ENCODE results near the gene FAM98B.
"Not testable (repeated sequence)": the region's sequence is repeated elsewhere in the genome, so short reads cannot be mapped to it uniquely, and the experiment has no call there.

FAM98B gene

DNA sequence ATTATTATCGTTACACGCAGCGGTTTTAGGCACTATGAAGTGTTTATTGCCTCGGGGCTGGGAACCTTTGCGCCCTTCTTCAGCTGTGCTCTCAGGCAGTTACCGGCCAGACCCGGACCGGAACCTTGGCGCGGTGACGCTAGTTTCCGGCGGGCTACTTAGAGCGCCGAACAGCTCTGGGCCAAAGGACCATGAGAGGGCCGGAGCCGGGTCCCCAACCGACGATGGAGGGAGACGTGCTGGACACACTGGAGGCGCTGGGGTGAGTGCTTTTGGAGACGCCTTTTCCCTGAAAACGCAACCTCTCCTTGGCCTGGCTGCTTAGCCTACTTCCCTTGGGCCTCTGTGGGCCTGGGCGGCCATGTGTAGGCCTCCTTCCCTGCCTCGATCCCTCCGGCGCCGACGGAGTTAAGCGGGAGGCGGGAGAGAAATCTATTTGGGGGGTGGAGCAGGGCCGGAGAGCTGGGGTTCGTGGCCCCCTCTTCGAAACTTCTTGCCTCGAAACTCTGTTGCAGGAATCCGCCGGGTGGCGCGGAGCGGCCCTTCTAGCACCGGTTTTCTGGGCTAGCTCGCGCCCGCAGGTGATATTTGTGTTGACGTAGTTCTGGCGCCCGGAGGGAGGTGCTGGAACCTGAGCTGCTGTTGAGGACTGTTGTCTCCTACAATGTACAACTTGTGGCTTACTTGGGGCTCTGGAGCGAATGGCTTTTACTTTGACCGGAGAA lies at the start of gene FAM98B:
Gene FAM98B (plus strand): TSS at position 157 of the 725 bp plus-strand sequence. CDS start 35 bp downstream, at position 192.
- peak; percentile 12 for DNase-seq

DNA sequence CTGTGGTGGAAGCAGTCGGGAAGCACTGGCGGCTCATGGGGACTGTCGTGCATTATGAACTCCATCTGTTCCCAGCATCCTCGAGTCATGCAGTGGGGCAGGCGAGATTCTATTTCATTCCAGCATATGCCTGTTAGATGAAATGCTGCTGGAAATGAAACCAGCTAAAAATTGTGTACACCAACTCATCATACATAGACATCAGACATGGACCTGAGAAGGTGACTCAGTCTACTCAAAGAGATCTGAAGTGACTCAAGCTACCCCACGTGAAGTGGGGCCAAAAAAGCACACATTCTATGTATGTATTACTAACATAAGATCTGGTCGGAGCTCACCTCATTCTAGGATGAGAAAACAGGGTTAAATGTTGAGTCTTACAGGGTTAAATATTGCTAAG lies 47.5 kb upstream of the FAM98B start:
- DNase-seq = no peak

DNA sequence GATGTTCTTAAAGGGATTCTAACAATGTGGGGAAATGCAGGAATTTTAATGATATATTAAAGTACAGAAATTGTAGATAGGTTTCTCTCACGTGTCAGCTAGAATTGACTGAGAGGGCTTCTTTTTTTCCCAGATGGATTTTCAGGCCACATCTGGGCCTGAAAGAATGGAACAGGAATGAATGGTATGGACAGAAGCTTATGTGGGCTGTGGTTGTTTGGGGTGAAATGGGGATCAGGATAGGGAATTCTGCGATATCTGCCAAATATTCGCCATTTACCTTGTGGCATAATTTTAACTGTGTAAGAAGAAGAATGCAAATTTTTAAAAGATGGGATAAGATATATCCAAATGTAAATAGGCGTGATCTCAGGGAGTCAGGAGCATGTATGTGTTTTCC lies 45.4 kb upstream of the FAM98B start:
- DNase-seq = no peak

DNA sequence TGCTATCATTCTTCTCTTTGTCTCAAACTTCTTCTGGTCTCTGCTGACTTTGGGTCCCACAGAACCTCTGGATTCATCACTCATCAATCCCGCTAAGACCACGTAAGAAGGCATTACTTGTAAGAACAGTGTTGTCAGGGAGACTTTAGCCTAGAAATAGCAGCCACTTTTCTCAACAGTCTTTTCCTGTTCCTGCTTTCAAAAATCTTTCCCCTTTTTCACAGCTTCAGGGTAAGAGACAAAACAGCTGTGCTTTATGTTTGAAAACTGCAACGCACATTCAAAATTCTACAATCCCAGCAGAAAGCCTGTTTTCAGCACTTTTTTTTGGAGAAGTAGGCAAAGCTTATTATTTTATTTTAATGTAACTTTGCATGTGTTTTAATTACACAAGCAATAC lies 42.0 kb upstream of the FAM98B start:
- no peak for DNase-seq

DNA sequence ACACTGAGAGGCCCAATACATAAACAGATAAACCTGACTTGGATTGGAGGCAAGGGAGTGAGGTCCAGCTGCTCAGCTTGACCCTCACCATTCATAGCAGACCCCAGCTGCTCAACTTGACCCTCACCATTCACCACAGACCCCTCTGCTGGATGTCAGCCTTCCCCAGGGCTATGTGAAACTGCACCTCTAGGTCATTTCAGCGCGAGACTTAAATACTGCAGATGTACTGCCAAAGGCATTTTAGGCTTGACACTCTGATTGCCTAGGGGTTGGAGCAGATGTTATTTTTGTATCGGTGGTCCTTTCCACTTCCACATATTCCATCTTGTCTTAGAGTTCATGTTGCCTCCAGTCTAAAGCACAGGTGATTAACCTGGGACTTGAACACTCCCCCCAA lies 41.5 kb upstream of the FAM98B start:
- DNase-seq = no peak

DNA sequence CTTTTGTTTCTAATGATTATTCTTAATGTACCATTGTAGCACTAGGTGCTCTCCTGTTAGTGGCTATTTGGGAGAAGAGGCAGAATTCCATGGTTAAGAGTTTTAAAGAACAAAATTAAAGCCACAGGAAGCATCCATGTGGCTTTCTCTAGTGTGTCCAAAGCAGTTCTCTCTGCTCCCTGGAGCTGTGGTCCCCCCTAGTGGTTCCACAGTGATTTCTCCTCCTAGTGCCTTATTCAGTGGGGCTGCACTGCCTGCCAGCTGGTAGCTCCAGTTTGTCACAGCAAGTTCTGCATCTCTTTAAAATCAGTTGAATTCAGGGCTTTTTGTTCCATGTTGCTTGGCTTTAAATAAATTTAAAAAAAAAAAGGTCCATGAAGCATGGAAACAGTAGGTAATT lies 39.6 kb upstream of the FAM98B start:
- no peak for DNase-seq

DNA sequence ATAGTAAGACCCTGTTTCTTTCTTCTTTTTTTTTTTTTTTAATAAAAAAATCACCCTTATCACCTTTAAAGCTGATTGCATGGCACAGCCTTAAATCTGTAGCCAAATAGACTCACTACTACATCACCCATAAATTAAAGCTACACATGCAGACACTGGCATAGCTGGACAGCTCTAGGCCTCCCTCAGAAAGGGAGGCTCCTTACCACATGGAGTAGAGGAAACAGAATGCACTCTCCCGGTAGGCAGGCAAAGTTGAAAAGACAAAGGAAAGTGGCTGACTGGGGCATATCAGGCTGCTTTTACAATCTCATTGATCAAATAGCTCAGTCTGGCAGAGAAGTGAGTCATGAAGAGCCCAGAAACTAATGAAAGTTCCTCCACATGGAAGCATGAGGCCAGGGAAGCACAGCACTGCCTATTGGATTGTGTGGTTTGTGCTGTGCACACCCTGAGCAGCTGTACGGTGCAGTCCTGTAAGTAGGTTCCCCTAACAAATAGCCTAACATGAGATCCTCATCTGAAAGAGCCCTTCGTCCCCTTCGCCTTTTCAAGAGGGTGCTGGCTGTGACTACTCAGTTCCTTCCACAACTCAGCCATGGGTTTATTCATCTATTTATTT lies 32.7 kb upstream of the FAM98B start:
- DNase-seq = no peak

DNA sequence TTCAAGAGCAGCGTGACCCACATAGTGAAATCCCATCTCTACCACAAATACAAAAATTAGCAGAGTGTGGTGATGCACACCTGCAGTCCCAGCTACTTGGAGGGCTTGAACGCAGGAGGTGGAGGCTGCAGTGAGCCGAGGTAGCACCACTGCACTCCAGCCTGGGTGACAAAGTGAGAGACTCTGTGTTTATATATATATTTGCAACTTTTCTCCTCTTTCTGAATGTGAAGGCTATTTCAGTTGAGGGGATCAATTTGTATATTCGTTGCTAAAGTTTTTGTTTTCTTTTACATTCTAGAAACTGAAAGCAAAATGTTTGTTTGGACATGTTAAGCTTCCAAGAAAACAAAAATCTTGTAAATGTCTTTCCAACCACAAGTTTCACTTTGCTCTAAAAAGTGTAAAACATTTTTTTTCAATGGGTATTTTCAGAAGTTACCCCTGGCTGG lies 29.8 kb upstream of the FAM98B start:
- DNase-seq = no peak

DNA sequence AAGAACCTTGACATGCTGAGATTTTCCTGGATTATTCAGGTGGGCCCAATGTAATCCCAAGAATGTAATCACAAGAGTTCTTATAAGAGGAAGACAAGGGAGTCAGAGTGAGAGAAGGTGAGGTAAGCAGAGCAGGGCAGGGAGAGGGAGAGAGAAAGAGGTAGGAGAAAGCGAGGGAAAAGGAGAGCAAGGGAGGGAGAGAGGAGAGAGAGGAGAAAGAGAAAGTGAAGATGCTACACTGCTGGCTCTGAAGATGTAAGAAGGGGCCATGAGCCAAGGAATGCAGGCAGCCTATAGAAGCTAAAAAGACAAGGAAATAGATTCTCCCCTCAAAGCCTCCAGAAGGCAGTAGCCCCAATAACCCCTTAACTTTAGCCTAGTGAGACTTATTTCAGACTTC lies 28.7 kb upstream of the FAM98B start:
- no peak for DNase-seq

DNA sequence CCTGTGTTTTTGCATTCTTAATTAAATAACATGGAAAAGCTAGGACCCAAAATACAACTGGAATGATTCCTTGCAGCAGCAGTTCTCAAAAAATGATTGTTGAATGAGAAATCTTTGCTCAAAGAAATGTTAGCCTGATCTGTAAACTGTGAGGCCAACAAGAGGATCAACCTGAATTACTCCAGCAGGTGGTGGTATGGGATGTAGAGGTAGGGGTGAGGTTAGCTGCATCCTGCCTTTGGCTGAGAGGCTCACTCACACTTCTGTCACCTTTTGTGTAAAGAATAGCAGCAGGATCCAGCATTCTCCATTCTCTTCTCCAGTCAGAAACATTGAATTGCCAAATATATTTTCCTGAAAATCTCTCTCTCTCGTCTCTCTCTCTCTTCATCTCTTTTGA lies 26.5 kb upstream of the FAM98B start:
- DNase-seq = no peak

DNA sequence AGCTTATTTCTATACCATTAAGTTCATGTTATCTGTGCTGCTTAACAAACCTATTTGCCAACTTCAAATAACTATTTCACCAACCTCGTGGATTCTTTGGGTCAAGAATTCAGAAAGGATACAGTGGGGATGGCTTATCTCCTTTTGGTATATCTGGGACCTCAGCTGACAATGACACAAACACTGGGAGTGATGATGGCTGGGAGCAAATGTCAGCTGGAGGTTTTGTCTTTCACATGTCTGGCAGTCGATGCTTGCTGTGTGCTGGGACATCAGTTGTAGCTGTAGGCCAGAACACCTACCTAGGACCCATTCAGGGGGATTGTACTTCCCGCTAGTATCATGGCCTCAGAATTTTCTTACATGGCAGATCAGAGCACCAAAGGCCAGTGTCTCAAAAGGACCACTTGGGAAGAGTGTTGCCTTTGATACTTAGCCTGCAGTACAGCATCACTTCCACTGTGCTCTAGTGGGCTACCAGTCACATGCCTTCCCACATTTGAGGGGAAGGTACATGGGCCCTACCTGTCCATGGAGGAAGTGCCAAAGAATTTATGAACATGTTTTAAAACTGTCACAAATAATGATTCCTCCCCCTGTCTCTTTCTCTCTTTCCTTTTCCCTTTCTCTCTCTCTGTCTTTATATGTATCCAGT lies 23.7 kb upstream of the FAM98B start:
- no peak for DNase-seq

DNA sequence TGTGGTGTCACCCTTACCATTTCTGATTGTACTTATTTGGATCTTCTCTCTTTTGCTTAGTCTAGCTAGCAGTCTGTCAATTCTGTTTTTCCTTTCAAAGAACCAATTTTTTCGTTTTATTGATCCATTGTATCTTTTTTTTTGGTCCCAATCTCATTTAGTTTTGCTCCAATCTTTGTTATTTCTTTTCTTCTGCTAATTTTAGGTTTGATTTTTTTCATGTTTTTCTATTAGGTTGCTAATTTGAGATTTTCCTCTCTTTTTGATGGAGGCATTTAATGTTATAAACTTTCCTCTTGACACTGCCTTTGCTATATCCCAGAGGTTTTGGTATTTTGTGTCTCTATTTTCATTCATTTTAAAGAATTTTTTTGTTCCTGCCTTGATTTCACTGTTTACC lies 16.9 kb upstream of the FAM98B start:
- DNase-seq = no peak

DNA sequence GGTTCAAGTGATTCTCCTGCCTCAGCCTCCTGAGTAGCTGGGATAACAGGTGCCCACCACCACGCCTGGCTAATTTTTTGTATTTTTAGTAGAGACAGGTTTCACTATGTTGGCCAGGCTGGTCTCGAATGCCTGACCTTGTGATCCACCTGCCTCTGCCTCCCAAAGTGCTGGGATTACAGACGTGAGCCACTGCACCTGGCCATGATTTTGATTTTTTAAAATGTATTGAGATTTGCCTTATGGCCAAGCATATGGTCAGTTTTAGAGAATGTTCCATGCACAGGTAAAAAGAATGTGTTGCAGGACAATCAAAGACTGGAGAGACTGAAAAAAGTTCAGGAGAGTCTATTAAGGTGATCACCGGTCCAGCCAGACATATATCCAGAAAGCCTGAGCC lies 16.3 kb upstream of the FAM98B start:
- DNase-seq = not testable (repeated sequence)

DNA sequence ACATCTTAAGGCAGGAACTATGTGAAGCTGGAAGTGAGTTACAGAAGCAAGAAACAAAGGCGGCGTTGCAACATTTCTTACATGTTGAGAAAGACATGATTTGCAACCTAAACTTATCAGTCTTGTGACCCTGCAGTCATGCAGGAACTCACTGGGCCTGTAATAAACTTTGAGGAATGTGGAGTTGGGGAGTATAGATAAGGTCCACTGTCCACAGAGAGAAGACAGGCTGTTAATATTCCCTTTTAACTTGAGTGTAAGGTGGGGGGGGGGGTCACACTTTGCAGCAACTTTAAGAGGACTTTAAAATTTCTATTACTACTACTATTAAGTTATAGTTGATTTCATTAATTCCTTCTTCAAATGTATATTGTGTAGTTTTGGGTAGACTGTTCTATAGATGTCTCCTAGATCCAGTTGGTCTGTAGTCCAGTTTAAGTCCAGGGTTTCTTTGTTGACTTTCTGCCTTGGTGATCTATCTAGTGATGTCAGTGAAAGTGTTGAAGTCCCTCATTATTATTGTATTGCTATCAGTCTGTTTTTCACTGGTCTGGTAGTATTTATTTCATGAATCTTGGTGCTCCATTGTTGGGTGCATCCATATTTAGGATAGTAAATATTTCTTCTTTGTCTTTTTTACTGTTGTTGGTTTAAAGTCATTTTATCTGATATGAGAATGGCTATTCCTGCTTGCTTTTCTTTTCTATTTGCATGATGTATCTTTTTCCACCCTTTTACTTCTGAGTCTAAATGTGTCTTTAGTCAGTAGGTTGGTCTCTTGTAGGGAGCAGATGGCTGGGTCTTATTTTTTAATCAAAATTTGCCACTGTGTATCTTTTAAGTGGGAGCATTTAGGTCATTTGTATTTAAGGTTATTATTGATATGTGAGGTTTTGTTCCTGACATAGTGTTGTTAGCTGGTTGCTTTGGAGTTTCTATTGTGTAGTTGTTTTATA lies 15.6 kb upstream of the FAM98B start:
- DNase-seq = no peak

DNA sequence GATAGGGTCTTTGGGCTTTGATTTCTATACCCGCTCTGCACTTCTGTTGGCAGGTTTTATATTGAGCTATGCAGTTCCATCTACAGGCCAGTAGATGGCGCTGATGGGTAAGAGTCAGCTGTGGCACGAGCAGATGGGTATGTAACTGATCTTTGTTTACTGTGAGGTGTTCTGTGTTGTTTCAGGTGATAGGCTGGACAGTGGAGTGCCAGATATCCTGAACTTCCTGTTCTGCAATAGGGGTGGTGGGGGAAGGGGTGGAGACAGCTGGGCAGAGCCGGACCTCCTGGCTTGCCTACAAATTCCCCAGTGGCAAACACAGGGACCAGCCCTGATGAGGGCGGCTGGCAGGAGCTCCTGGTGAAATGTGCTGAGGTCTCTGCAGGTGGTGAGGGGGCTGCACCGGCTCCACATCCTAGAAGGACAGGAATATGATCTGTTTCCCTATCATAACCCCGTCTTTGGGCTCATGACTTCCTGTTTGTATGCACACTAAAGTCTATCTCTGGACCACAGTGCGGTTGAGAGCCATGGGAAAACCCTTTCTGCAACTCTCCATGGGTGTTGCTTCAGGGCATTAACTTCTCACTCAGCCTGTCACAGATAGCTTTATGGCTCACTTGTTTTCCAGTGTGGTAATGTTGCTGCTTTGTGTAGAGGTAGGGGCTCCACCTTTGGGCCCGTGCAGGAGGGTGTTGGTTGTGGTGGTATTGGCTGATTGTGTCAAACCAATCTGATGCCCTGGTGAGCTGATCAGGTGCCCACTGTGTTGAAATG lies 13.4 kb upstream of the FAM98B start:
- DNase-seq = peak; percentile 25

DNA sequence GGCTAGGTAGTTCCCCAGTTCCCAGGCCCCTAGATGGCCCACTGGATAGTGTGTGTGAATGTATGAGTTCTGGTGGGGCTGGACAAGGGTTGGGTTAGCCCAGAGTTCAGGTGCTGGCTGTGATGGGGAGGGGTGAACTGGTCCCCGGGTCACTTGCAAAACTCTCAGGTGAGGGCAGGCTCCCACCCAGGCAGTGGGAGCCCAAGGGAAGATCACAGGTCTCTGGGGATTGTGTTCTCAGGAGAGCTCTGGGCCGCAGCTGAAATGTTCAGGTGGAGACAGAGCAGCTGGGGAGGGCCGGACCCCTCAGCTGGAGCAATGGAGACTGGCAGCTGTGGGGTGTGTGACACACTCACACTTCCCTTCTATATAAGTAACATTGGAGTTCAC lies 12.8 kb upstream of the FAM98B start:
- no peak for DNase-seq

DNA sequence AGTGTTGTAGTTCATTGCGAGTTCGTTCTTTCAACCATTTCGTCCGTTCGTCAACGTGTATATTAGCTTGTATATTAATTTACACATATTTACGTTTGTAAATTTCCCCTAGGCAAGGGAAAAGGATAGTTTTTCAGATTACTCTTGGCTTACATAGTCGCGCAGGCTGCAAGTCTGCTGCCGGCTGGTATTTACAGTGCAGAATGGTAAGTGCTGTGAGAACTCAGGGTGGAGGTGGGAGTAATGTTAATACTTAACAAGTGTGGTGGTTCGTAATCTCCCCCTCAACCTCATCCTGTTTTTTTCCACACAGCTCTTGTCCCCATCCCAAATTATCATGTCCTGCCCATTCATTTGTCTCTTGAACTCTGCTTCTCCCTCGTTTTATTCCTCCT lies 766 bp downstream of the FAM98B start:
- no peak for DNase-seq

DNA sequence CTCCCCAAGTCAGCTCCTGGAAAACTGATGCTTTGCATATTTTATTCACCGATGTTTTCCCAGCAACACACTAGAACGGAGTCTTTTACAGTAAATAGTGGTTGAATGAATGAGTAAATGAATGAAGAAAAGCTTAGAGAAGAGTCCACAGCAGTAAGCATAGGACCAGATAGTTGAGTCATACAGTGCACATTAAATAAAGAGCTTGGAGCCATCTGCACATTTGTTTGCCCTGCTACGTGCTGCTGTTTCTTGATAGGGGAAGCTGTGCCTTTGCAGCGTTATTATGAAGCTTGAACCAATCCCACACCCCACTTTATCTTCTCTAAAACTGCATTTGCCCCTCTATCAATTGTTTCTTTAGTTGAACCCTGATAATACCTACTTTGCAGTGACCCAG lies 1.2 kb downstream of the FAM98B start:
- DNase-seq = no peak

DNA sequence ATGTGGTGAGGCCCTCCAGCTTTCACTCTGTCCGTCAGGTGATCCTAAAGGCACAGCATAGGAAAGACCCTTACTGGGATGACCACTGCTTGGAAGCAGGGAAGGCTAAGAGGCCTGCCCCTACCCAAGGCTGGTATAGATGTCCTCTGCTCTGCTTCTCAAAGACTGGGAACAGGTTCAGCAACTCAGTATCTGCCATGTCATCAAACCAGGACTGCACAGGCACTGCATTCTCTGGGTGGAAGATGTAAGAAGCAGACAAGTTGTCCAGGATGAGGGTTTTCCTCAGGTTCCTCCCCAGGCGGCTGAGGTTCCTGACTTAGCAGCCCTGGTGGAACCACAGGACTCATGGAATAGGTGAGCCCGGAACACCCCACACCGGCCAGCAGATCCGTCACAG lies 4.7 kb downstream of the FAM98B start:
- DNase-seq = no peak

DNA sequence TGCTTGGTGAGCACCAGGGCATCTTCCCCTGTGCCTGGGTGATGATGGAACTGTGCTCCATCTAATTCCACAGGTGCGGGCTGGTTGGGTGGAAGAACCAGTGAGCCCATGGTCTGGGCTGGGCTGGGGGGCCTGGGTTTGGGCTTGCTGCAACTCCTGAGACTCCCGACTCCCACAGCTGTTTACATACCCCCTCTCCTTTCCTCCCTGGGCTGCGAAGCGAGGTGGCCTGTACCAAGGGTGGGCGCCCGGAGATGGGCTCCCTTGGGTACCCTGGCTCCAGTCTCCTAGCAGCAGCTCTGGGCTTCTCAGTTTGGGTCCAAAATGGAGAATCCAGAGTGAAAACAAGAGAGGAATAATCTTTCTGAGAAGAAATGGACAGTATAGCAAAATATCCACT lies 5.6 kb downstream of the FAM98B start:
- no peak for DNase-seq

DNA sequence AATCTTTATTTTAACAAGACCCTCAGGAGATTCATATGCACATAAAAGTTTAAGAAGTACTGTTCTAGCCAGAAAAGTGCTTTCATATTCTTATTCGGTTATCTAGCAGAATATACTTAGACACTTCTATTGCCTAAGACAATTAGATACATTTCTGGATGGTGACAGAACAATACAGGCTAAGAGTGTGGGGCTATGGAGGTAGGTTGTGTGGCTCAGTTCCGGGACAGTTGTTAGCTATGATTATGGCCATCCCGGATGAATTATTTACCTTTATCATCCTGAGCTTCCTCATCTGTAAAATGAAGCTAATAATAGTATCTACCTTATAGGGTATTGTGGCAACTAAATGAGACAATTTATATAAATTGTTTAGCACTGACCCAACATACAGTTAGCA lies 6.6 kb downstream of the FAM98B start:
- DNase-seq = no peak

DNA sequence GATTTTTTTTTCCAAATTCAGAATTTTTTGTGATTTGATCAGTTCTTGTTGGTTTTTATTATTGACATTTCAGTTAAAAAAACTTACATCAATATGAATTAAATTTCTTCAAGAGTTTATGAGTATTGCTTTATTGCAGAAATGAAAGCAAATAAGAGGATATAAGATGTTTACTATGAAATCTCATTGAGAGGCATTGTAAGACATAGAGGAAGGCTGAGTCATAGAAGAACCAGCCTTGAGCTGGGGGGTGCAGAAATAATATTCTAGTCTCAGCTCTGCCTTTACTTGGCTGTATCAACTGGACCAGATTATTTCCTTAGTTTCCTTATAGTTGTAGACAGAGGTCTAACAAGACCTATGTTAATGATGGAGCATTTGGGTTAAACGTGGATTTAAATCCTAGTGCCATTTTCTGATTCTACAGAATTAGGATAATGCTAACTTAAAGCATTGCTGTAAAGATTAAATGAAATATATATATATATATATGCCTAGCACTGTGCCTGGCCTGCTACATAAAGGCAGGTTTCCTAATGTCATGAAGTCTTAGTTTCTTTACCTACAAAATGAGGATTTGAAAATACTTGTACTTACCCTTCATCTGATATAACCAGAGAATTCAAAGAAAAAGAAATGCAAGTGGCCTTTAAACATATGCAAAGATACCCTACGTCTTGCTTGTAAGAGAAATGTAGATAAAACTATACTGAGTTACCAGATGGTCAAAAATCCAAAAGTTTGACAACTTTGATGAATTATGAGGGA lies 7.3 kb downstream of the FAM98B start:
- no peak for DNase-seq

Data from NCI-H2029 (cell line).